HUDEP-2 (cell line): ENCODE measurements around the gene KCTD13.
"Not testable (repeated sequence)": the region's sequence is repeated elsewhere in the genome, so short reads cannot be mapped to it uniquely, and the experiment has no call there.

Experiments
- DNase-seq, 76 experiments: peaks; one replicate each; lab custom pipeline; 2025; ENCODE audit not compliant: unreplicated experiment in 76 of 76; lab: John Stamatoyannopoulos, UW

KCTD13 gene

DNA sequence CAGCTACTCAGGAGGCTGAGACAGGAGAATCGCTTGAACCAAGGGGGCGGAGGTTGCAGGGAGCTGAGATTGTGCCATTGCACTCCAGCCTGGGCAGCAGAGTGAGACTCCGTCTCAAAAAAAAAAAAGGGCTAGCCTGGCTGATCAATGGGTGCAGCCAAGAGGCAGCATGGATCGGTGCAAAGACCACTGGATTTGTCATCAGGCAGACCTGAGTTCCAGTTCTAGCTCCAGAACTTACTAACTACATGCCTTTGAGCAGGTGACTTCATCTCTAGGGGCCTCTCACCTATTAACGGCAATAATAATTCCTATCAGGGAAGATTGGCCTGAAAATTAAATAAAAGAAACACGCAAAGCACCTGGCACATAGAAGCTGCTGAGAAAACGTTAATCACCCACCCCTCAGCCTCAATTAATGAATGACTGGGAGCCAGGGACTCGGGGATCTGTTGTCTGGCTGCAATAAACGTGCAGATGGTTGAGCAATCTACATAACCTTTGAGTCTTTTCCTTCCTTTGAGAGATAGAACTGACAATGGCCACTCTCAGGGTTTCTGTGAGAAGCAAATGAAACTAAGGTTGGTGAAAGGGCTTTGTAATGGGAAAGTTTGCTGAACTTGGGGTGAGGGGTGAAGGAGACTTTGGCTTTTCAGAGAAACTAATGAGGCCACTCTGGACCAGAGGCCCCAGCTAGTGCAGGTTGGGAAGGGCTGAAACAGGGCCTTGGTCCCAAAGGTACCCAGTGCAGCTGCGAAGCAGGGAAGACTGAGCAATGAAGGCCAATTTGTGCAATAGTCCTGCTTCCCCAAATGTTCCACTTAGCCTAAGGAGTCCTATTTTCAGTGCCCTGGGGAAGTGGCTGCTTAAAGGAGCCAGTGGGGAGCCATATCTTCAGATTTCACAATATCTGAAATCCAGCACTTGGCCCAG, 34.2 kb downstream of the KCTD13 start:
- DNase-seq: no peak

DNA sequence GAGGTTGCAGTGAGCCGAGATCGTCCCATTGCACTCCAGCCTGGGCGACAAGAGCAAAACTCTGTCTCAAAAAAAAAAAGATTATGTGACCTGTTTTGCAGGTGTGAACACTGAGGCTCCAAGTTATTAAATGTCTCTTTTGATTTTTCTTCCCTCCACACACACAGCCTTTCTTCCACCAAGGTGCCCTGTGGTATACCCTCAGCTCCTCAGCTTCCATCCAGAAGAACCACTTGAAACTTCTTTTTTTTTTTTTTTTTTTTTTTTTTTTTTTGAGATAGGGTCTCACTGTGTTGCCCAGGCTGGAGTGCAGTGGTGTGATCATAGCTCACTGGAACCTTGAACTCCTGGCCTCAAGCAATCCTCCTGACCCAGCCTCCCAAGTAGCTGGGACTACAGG, 36.7 kb downstream of the KCTD13 start:
- not testable (repeated sequence) for DNase-seq

DNA sequence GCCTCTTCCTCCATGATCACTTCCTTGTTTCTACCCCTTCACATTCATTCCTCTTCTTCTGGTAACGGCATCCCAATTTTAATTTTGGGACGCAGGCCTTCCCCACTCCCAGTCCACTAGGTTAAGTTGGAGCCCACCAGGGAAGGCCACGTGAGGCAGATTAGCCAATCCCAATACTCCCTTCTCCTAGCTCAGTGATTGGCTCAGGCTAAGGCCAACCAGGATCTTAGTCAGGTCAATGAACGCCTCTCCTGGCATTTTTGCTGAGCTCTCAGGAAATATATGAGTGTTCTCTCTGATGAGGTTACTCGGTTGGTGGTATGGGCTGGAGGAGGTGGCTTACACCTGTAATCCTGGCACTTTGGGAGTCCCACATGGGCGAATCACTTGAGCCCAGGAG, 42.0 kb downstream of the KCTD13 start:
- no peak for DNase-seq

DNA sequence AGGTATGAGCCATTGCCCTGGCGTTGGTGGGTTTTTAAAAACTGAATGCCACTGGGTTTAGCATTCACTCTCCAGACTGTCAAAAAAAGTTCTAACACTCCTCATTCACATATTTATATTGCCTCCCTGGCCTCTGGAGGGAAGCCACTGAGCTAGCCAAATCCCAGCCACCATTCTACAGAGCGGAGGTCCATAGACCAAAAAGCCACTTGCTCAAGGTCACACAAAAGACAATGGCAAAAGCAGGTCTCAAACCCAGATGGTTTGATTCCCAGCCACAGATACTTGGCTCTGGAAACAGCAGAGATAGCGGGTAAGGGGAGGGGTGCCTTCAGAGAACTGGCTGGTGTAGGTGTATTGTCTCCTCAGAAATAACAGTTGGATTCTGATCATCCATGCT, 45.0 kb downstream of the KCTD13 start:
- no peak for DNase-seq

DNA sequence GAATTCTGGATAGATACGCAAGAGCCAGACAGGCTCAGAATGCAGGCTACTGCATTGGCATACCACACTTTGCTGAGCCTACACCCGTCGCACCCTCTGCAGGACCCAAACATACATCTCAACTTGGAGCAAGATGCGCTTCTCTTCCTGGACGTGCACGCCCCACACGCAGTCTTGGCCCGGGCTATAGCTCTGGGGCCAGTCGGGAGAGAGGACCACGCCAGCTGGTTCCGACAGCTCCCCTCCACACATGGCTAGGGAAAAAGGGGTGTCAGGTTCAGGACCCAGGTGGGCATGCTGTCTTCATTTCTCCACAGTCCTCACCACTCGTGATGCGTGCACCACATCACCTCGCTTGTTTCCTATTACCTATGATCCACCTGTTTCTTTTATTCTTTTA, 47.9 kb downstream of the KCTD13 start:
- no peak for DNase-seq

DNA sequence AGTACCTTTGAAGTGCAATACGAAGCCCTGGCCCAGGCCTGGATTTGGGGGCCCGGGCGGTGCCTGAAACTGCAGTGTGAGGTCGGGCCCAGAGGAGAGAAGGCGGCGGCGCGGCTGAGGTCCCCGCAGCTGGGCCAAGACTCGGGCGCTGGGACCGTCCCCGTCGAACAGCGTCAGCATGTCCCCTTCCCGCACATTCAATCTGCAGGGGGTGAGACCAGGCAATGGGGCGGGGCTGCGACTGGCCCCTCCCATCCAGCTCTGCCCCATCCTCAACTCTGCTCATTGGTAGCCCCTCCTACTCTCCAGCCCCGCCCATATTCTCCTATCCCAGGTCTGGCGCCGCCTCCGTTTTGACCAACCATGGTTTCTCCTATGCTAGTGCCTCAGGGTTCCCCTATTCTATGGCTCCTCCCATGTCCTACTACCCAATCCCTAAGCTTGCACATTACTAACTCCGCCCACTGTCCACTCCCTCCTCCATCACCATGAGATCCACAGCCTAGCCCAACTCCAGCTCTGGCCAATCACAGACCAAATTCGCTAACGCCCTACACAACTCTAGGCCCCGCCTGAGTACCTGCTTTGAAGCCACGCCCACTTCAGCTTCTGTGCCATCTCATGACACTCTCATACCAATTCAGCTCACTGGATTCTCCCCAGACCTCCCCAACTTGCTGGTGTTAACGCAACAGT, 48.6 kb downstream of the KCTD13 start:
- peak in 66 of 76 experiments; percentile 20 to 80 (median 53) for DNase-seq

DNA sequence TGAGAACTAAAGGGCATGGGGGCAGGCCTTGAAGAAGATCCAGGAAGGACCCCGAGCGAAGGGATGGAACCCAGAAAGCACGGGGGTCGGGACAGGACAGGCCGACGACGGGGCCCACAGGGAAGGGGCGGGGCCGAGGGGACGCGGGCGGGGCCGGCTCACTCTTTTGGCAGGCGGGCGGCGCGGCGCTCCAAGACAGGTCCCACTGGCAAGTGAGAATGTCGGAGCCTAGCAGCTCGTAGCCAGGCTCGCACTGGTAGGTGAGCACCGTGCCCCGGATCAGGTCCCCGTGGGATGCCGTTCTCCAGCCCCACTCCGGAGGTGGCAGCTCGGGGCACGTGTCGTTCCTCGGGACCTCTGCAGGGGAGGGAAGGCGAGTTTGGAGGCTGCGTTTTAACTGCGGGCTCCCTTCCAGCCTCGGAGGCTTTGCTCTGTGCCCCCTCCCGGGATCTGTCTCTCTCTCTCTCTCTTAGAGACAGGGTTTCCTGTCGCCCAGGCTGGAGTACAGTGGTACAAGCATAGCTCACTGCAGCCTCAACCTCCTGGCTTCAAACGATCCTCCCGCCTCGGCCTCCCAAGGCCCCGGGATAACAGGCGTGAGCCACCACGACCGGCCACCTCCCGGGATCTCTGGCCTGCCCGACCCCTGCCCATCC, 49.3 kb downstream of the KCTD13 start:
- DNase-seq: peak in 4 of 76 experiments; percentile 5 to 16 (median 10)

DNA sequence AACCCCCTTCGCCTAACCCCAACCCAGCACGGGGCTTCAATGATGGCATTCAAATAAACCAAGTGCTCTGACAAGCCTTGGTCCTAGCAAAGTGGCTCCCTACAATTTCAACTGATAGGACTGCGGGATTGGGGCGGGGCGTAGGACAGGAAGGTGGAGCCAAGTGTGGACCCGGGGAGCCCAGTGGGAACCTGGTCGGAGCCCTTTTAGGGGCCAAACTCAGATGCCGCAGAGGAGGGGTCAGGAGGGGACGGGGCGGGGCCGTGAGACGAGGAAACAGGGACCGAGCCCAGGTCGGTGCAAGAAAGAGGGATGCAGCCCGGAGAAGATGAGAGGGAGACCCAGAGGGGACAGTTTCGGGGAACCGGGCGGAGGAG, 49.8 kb downstream of the KCTD13 start:
- peak in 1 of 76 experiments; percentile 6 for DNase-seq

DNA sequence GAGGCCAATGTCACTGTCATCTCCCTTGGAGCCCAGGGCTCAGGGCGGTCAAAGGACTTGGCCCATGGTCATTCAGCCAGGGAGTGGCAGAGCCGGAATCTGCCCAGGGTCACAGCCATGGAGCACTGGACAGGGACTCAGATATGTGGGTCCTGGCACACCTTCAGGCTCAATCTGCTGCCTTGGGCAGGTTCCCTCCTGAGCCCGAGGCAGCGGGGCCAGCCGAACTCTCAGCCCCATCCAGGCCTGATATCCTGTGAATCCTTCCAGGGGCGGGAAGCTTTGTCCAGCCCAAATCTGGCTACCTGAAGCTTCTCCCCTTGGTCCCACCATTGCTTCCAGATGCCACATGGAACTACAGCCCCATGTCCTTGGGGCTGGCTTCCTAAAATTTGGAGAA, 50.8 kb downstream of the KCTD13 start:
- DNase-seq: no peak

DNA sequence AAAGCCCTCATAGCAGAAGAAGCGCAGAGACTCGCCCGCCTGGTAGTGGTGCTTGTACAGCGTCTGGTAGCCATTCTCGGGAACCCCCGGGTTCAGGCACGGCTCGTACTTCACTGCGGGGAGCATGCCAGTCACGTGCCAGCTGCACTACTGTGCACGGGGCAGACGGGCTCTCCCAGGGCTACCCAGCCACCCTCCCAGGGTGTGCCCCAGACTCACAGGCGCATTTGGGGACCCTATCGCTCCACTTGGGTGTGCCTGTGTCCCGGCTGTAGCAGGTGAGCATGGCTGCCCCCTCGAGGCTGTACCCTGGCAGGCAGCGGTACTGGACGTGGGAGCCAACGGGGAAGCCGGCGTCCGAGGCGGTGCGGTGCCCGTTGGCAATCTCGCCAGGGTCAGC, 52.7 kb downstream of the KCTD13 start:
- DNase-seq: no peak

DNA sequence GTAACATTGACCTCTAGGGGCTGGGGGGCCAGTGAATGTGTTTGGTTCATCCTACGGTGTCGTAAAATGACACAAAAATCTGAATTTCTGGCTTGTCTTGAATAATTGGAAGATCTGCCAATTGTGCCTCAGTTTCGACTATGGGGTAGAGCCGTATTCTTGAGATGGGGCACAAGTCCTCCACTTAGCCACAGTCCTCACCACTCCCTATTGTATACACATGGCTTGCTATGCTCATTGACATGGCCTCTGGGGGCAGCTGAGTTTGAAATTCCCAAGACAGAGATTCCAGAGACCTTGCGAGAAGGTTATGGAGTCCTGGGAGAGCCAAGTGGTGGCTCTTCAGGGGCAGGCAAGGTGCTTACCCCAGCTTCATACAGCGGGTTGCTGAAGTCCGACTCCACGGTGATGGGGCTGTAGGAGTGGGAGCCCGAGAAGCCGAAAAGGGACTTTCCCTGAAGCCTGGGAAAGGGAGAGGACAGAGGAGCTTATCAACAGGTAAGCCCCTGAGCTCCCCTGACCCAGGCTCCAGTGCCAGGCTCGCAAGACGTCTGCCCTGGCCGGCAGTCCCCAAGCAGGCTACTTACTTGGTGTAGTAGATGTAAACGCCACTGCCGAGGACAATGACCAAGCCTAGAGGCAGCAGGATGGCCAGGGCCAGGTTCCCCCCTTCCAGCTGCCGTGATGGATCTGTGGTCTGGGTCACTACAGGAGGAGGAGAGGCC, 54.0 kb downstream of the KCTD13 start:
- DNase-seq: no peak

DNA sequence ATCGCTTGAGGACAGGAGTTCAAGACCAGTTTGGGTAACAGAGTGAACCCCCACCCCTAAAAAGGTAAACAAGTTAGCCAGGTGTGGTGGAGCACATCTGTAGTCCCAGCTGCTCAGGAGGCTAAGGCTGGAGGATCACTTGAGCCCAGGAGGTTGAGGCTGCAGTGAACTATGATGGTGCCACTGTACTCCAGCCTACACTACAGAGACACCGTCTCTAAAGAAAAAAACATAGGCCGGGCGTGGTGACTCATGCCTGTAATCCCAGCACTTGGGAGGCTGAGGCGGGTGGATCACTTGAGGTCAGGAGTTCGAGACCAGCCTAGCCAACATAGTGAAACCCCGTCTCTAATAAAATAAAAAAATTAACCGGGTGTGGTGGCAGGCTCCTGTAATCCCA, 57.0 kb downstream of the KCTD13 start:
- not testable (repeated sequence) for DNase-seq

DNA sequence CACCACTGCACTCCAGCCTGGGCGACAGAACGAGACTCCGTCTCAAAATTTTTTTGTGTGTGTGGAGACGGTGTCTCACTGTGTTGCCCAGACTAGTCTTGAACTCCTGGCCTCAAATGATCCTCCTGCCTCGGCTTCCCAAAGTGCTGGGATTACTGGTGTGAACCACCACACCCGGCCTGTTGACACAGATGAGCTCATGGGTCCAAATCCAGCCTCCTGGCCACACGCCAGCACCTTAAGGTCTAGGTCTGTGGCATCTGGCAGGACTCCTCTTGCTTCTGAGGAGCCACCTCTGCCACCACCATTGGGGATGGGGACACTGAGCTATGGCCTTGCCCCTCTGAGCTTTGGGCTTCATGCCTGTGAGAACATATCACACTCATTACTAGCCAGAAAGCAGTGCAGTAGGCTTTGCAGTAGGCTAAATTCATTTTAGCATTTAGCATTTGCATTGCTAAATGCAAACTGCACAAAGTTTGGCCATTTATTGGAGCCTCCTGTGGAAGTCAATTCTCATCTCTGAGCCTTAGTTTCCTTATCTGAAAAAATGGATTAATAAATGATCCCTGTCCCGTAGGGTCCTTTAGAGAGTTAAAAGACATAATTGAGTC, 57.5 kb downstream of the KCTD13 start:
- peak in 10 of 76 experiments; percentile 5 to 37 (median 12) for DNase-seq

DNA sequence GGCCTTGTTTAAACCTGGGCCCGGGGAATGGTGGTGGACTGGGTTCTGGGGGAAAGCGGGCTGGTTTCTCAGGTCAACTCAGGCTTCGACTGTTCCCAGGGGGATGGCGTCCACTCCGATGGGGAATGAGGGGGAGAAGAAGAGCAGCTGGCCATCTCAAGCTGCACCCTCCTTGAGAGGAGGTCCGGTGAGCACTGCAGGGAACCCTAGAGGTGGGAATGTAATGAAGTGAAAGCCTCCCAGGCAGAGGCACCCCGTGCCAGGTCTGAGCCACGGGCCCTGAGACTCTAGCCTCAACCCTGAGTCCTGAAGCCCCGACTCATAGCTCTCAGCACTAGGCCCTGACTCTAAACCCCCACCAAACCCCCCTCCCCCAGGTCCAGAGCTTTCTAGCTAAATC, 61.8 kb downstream of the KCTD13 start:
- no peak for DNase-seq

DNA sequence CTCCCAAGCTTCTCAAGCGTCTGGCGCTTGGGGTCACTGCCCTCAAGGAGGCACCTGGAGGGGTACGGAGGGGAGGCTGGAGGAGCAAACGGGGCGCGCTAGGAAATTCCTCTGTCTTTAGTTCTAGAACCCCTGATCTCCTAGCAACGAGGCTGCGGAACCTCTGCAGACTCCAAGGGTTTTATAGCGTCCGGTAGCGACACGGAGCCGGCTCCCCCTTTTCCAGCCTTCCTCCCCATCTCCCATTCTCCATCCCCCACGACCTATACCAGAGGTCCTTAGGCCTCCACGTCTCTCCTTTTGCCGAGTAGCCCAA, 62.4 kb downstream of the KCTD13 start:
- DNase-seq: no peak

DNA sequence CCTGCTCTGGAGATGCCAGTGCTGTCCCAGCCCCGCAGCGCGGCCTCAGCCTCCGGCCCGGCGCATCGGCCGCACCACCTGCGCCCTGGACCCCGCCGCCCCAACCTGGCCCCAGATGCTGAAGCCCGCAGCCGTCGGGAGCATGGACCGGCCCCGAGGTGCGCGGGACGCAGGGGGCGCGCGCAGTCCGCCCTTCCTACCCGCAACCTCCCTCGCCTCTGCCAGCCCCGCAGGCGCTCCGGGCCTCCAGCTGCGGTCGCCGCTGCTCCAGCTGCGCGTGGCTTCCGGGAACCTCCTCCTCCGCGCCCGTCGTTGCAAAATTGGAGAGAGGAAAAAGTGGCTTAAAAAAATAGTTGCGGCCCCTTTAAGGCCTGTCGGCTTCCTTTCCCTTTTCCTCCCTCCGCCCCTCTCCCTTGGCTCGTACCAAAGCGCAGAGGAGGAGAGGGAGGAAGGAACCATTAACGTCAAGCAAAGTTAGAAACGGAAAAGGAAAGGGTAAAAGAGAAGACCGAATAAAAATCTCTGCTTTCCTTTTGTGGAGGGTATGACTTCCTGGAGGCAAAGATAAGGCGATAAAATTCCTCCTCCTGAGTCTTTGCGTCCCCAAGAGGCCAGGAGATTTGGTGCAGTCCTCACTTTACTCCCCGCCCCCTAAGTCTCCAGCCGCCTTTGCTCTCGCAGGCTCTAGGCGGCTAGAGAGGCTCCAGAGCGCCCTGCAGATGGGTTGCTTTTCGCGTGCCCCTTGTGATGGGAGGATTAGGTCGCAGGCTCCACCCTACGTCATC, 63.0 kb downstream of the KCTD13 start, which contains the start of gene CDIPT:
TSS of gene CDIPT (minus strand) at position 343 of the 785 bp plus-strand sequence. CDS start 369 bp downstream, outside the sequence.
- DNase-seq: peak in 75 of 76 experiments; percentile 21 to 96 (median 89)

DNA sequence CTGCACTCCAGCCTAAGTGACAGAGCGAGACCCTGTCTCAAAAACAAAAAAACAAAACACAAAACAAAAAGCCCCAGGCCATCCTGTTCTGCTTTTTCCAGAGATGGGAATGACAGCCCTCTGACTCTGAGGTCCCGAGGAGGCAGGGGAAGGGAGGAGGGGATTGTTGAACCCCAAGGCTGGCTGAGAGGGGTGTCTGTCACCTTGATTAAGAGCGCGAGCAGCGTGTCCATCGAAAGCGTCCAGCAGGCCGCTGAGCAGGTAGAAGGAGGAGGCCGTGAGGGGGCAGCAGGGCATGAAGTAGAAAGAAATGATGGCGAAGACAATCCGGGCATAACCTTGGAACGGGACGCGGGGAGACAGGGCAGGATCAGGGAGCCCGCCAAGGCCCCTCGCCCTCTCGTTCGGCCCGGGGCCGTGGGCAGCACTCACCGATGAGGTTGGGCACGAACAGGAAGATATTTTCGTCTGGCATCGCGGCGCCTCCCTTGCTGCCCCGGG, 63.6 kb downstream of the KCTD13 start:
- DNase-seq: peak in 4 of 76 experiments; percentile 11 to 53 (median 22)

DNA sequence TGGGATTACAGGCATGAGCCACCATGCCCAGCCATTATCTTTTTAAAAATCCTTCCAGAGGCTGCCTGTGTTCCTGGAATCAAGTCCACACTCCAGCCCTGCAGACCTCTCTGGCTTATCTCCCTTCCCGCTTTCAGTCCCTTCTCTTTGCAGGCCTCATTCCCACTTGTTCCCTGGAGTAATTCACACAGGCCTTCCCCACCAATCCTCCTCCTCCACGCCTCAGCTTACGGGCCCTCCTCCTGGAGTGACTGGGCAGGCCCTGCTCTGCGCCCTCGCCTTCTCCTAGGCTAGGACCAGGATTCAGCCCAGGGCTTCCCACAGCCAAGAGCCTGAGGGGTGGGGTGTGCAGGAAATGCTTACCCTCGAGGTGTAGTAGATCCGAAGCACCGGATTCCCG, 65.8 kb downstream of the KCTD13 start:
- DNase-seq: no peak

DNA sequence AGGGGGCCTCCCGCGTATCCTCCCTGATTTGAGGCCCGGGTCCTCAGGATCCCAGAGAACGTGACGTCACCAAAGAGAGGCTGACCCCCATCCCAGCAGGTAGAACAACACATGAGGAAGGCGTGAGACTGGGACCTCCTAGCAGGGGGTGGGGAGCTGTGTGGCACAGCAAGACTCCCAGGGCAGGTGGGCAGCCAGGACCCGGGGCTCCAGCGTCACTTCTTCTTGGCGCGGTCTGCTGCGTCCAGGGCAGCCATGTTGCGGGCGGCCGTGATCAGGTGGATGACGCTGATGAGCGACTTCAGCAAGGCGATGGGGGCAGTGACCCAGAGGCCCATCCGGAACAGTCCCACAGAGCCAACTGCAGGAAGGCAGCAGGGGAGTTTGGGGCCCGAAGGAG, 67.1 kb downstream of the KCTD13 start:
- no peak for DNase-seq
